ENCODE measurements around the gene MYOCD.

- TF ChIP-seq, protein P1, sequence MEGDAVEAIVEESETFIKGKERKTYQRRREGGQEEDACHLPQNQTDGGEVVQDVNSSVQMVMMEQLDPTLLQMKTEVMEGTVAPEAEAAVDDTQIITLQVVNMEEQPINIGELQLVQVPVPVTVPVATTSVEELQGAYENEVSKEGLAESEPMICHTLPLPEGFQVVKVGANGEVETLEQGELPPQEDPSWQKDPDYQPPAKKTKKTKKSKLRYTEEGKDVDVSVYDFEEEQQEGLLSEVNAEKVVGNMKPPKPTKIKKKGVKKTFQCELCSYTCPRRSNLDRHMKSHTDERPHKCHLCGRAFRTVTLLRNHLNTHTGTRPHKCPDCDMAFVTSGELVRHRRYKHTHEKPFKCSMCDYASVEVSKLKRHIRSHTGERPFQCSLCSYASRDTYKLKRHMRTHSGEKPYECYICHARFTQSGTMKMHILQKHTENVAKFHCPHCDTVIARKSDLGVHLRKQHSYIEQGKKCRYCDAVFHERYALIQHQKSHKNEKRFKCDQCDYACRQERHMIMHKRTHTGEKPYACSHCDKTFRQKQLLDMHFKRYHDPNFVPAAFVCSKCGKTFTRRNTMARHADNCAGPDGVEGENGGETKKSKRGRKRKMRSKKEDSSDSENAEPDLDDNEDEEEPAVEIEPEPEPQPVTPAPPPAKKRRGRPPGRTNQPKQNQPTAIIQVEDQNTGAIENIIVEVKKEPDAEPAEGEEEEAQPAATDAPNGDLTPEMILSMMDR (IDR thresholded peaks at IDR 0.05), result no peak
- no peak for TF ChIP-seq EZH2 (IDR thresholded peaks at IDR 0.05)
These were observed 47.1 kb upstream of the MYOCD start for GRCh38 chr17:12618557-12618956.

All from neural progenitor cell (in vitro differentiated cells).